ENCODE data around the gene YAE1. TPM values are rescaled to one million over a fixed set of nuclear protein-coding genes. Genes with fewer than 3 reads are reported as not detected.

The YAE1 gene
- total and polyA plus RNA-seq, 2 of the 8 experiments (the other 6 are each of a cell fraction or from before 2014, with no cell fraction given): 24.1 to 38.0 TPM

Other genes starting within 250 kb of the YAE1 start
- gene RALA, start 57.2 kb downstream of the YAE1 start, total RNA-seq (2021; fragmentation: NEBNext Ultra II Directional; extraction: Animal tissue kit (Norgen Biotek cat#: 25700)): 68.5 and 72.8 TPM in 2 replicates
- gene RALA, start 57.2 kb downstream of the YAE1 start, polyA plus RNA-seq (2011; rRNA removed): 13.2 and 24.1 TPM in 2 replicates